Astrocyte of the cerebellum (primary cell): Measurements from ENCODE around the gene FOXF2.

Source experiments
- DNase-seq: peaks from one replicate; pipeline ENCODE4 v3.0.0-alpha.2; 2011; ENCODE audit warnings: low read depth
- H3K4me3 ChIP-seq: 2 replicates; pipeline ENCODE4 v1.5.1; 2011; ENCODE audit warnings: mild to moderate bottlenecking, low read depth, low read length, moderate library complexity
- in situ Hi-C: cut with HindIII; loops from 2 replicates; pipeline ENCODE4 v1.10.0; 2017; ENCODE audit warnings: low sequenced_read_pairs
- TF ChIP-seq, protein P1 (sequence below): IDR thresholded peaks from 2 replicates; pipeline ENCODE4 v1.5.1; 2012; ENCODE audit warnings: low read length, low read depth, moderate library complexity, mild to moderate bottlenecking; ENCODE audit errors: missing control alignments

The FOXF2 gene

DNA sequence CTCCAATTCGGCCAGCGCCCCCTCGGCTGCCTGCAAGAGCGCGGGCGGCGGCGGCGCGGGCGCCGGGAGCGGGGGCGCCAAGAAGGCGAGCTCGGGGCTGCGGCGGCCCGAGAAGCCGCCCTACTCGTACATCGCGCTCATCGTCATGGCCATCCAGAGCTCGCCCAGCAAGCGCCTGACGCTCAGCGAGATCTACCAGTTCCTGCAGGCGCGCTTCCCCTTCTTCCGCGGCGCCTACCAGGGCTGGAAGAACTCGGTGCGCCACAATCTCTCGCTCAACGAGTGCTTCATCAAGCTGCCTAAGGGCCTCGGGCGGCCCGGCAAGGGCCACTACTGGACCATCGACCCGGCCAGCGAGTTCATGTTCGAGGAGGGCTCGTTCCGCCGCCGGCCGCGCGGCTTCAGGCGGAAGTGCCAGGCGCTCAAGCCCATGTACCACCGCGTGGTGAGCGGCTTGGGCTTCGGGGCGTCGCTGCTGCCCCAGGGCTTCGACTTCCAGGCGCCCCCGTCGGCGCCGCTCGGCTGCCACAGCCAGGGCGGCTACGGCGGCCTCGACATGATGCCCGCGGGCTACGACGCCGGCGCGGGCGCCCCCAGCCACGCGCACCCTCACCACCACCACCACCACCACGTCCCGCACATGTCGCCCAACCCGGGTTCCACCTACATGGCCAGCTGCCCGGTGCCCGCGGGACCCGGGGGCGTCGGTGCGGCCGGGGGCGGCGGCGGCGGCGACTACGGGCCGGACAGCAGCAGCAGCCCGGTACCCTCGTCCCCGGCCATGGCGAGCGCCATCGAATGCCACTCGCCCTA, 963 bp downstream of the FOXF2 start:
- TF ChIP-seq, protein P1, sequence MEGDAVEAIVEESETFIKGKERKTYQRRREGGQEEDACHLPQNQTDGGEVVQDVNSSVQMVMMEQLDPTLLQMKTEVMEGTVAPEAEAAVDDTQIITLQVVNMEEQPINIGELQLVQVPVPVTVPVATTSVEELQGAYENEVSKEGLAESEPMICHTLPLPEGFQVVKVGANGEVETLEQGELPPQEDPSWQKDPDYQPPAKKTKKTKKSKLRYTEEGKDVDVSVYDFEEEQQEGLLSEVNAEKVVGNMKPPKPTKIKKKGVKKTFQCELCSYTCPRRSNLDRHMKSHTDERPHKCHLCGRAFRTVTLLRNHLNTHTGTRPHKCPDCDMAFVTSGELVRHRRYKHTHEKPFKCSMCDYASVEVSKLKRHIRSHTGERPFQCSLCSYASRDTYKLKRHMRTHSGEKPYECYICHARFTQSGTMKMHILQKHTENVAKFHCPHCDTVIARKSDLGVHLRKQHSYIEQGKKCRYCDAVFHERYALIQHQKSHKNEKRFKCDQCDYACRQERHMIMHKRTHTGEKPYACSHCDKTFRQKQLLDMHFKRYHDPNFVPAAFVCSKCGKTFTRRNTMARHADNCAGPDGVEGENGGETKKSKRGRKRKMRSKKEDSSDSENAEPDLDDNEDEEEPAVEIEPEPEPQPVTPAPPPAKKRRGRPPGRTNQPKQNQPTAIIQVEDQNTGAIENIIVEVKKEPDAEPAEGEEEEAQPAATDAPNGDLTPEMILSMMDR: no peak
- H3K4me3 ChIP-seq: peak overlapping the region; percentile 12
- in situ Hi-C loops: loop anchor here (25.0 kb wide), 1 partner anchor 803 kb away; no protein-coding TSS in a partner anchor
- DNase-seq: peak; percentile 5

DNA sequence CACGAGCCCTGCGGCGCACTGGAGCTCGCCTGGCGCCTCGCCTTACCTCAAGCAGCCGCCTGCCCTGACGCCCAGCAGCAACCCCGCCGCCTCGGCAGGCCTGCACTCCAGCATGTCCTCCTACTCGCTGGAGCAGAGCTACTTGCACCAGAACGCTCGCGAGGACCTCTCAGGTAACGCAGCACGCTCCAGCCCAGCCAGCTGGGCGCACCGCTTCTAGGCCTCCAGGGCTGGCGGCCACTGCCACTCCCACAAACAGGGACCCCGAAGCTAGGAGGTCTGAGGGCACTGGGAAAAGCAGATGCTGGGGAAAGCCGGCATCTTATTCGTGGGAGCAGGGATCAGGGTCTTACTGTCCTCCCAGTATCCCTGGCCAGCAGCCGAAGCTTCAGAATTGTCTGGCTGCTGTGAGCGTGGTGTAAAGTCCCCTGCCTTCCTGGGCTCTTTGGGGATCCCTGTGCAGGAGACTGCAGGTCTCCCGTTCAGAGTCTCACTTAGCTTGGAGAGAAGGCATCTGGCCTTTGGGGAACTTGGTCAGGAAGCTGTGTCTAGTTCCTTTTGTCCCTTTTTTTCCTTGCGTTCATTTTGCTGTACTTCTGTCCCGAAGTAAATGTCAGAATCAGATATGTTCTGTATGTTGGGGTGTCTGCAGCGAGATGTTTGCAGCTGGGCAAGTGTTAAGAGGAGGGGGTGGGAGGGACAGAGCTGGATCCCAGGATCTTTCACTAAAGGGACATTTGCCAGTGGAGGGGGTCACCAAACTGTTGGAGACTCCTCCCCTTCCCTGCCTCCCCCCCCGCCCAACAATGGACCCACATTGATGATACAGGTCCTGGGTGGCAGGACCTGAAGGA, 1.8 kb downstream of the FOXF2 start:
- TF ChIP-seq, protein P1: no peak
- H3K4me3 ChIP-seq: no peak overlapping the region
- no peak for DNase-seq
- in situ Hi-C loops: loop anchor here (25.0 kb wide), 1 partner anchor 804 kb away; no protein-coding TSS in a partner anchor

DNA sequence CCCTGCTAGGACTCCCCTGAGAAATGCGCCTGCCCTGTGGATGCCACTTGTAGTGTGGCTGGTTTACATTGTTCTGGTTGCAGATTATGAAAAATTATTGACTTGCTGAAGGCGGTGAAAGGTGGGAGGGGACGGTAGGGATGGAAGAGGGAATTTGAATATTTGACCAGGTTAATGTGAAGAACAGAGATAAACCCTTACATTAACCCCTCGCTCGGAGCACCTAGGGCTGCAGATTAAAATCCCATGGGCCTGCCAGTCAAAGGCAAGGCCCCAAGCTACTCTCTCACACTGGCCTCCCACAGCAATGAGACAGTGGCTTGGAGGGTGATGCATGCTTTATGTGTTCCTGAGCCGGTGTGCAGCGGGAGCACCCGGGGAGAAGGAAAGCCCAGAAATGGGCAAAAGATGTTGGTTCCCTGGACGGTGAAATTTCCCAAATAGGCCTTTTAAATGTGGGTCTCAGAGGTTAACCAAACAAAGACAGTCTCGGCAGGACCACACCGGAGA, 2.5 kb downstream of the FOXF2 start:
- in situ Hi-C loops: loop anchor here (25.0 kb wide), 1 partner anchor 805 kb away; no protein-coding TSS in a partner anchor
- H3K4me3 ChIP-seq: no peak overlapping the region
- TF ChIP-seq, protein P1: no peak
- no peak for DNase-seq

DNA sequence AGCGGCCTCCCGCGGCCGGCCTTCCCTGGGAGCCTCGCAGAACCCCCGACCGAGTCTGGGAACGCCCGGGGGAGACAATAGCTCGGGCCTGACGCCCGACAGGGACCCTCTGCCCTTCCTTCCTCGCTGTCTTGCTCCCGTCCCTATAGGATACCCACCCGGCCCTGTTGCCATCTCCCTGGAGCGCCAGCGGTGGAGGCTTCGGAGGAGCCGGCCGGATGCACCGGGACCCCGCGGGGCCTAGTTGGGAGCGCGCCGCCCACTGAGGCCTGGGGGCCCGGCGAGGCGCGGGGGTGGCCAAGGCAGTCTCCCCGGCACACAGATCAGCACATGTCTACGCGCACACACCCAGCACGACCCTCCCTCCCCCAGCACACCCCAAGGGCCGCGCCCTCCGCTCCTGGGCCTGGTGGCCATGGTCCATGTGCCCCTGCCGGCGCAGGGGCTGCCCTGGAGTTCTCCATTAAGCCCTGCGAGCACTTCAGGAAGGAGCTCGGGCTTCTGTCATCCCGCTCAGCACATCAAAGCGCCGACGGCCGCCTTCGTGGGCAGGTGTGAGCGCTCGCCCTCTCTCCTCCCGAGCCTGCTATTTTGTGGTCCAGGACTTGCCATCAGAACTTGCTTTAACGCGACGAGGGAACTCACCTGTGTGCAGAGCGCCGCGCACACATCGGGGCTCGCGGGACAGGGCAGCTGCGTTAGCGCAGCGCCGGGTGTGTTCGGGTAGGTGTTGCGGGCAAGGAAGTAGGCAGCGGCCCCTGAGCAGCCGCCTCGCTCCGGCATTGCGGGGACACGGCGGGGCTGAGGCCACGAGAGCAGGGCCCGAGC, 3.7 kb downstream of the FOXF2 start:
- H3K4me3 ChIP-seq: no peak overlapping the region
- DNase-seq: no peak
- in situ Hi-C loops: loop anchor here (25.0 kb wide), 1 partner anchor 806 kb away; no protein-coding TSS in a partner anchor
- TF ChIP-seq, protein P1: no peak

- no peak for DNase-seq
- TF ChIP-seq, protein P1: no peak
- no peak overlapping the region for H3K4me3 ChIP-seq
- in situ Hi-C loops: loop anchor here (25.0 kb wide), 1 partner anchor 806 kb away; no protein-coding TSS in a partner anchor
Observed at GRCh38 chr6:1393641-1394283, 4.4 kb downstream of the FOXF2 start.
